ENCODE results near the gene MXRA8. TPM values are rescaled to one million over a fixed set of nuclear protein-coding genes. Genes with fewer than 3 reads are reported as not detected.

Gene MXRA8
- total and polyA plus RNA-seq, 9 of the 15 experiments (the other 6 are each of a cell fraction or from before 2014, with no cell fraction given) = 0.66 to 11.3 (median 6.3) TPM

- TF ChIP-seq, protein P1, sequence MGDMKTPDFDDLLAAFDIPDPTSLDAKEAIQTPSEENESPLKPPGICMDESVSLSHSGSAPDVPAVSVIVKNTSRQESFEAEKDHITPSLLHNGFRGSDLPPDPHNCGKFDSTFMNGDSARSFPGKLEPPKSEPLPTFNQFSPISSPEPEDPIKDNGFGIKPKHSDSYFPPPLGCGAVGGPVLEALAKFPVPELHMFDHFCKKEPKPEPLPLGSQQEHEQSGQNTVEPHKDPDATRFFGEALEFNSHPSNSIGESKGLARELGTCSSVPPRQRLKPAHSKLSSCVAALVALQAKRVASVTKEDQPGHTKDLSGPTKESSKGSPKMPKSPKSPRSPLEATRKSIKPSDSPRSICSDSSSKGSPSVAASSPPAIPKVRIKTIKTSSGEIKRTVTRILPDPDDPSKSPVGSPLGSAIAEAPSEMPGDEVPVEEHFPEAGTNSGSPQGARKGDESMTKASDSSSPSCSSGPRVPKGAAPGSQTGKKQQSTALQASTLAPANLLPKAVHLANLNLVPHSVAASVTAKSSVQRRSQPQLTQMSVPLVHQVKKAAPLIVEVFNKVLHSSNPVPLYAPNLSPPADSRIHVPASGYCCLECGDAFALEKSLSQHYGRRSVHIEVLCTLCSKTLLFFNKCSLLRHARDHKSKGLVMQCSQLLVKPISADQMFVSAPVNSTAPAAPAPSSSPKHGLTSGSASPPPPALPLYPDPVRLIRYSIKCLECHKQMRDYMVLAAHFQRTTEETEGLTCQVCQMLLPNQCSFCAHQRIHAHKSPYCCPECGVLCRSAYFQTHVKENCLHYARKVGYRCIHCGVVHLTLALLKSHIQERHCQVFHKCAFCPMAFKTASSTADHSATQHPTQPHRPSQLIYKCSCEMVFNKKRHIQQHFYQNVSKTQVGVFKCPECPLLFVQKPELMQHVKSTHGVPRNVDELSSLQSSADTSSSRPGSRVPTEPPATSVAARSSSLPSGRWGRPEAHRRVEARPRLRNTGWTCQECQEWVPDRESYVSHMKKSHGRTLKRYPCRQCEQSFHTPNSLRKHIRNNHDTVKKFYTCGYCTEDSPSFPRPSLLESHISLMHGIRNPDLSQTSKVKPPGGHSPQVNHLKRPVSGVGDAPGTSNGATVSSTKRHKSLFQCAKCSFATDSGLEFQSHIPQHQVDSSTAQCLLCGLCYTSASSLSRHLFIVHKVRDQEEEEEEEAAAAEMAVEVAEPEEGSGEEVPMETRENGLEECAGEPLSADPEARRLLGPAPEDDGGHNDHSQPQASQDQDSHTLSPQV (IDR thresholded peaks at IDR 0.05) = peak; percentile 77
- TF ChIP-seq, protein P2, sequence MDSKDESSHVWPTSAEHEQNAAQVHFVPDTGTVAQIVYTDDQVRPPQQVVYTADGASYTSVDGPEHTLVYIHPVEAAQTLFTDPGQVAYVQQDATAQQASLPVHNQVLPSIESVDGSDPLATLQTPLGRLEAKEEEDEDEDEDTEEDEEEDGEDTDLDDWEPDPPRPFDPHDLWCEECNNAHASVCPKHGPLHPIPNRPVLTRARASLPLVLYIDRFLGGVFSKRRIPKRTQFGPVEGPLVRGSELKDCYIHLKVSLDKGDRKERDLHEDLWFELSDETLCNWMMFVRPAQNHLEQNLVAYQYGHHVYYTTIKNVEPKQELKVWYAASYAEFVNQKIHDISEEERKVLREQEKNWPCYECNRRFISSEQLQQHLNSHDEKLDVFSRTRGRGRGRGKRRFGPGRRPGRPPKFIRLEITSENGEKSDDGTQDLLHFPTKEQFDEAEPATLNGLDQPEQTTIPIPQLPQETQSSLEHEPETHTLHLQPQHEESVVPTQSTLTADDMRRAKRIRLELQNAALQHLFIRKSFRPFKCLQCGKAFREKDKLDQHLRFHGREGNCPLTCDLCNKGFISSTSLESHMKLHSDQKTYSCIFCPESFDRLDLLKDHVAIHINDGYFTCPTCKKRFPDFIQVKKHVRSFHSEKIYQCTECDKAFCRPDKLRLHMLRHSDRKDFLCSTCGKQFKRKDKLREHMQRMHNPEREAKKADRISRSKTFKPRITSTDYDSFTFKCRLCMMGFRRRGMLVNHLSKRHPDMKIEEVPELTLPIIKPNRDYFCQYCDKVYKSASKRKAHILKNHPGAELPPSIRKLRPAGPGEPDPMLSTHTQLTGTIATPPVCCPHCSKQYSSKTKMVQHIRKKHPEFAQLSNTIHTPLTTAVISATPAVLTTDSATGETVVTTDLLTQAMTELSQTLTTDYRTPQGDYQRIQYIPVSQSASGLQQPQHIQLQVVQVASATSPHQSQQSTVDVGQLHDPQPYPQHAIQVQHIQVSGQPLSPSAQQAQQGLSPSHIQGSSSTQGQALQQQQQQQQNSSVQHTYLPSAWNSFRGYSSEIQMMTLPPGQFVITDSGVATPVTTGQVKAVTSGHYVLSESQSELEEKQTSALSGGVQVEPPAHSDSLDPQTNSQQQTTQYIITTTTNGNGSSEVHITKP (IDR thresholded peaks at IDR 0.05; ENCODE audit: partially characterized antibody) = peak; percentile 14
- peak; percentile 18 for TF ChIP-seq ZNF146 (CRISPR knock-in tag; IDR thresholded peaks at IDR 0.05; ENCODE audit: unreplicated experiment)
- peak; percentile 91 to 92 for TF ChIP-seq FOXK2 (conservative IDR thresholded peaks at IDR 0.05 in 1 of 2, IDR thresholded peaks at IDR 0.05 in 1 of 2; ENCODE audit: low read depth in 2 of 2)
- no peak for TF ChIP-seq FOXJ2 (tag; IDR thresholded peaks at IDR 0.05)
- no peak for TF ChIP-seq MYBL2 (IDR thresholded peaks at IDR 0.05; ENCODE audit: low read depth)
- TF ChIP-seq MYBL2 (CRISPR knock-in tag; IDR thresholded peaks at IDR 0.05; ENCODE audit: borderline replicate concordance) = no peak
- peak in 1 of 2 experiments; percentile 56; a peak in 1 of 4 replicates for TF ChIP-seq RCOR1 (IDR thresholded peaks at IDR 0.05; ENCODE audit: borderline replicate concordance in 1 of 2, low read depth in 2 of 2, low read length in 2 of 2)
- TF ChIP-seq, protein P3, sequence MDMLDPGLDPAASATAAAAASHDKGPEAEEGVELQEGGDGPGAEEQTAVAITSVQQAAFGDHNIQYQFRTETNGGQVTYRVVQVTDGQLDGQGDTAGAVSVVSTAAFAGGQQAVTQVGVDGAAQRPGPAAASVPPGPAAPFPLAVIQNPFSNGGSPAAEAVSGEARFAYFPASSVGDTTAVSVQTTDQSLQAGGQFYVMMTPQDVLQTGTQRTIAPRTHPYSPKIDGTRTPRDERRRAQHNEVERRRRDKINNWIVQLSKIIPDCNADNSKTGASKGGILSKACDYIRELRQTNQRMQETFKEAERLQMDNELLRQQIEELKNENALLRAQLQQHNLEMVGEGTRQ (CRISPR knock-in tag; IDR thresholded peaks at IDR 0.05) = no peak
- TF ChIP-seq ARID2 (IDR thresholded peaks at IDR 0.05) = no peak
- TF ChIP-seq ZNF311 (CRISPR knock-in tag; IDR thresholded peaks at IDR 0.05) = no peak
- TF ChIP-seq JUNB (CRISPR knock-in tag; conservative IDR thresholded peaks at IDR 0.05) = no peak
- no peak for TF ChIP-seq ELK3 (CRISPR knock-in tag; IDR thresholded peaks at IDR 0.05)
- TF ChIP-seq NFIX (CRISPR knock-in tag; IDR thresholded peaks at IDR 0.05; ENCODE audit: low read depth) = no peak
- no peak for TF ChIP-seq MCM7 (IDR thresholded peaks at IDR 0.05)
- no peak for TF ChIP-seq E2F4 (CRISPR knock-in tag; IDR thresholded peaks at IDR 0.05; ENCODE audit: low read depth)
Observed at GRCh38 chr1:1406821-1407635, 48.7 kb upstream of the MXRA8 start, which contains the start of gene MRPL20 (continued).
